HCT116 (cell line): ENCODE results near the gene IMMP2L.

ENCODE experiments used
- CTCF ChIP-seq, 3 experiments: fragments of 200-600 bp in 1 of 3; sonication (generic) in 1 of 3; IDR thresholded peaks in 2 of 3; conservative IDR thresholded peaks in 1 of 3; 2 replicates each; pipeline ENCODE4 v1.5.1; 2012 to 2017; ENCODE audit warnings: low read depth in 2 of 3, low read length in 2 of 3, antibody characterized with exemption in 1 of 3, borderline replicate concordance in 1 of 3, control low read depth in 1 of 3, mild to moderate bottlenecking in 1 of 3, mixed read lengths in 1 of 3, mixed run types in 1 of 3, moderate library complexity in 1 of 3; ENCODE audit not compliant: insufficient read depth in 1 of 3
- ELF1 ChIP-seq: IDR thresholded peaks from 2 replicates; pipeline ENCODE4 v1.6.1; 2012; ENCODE audit warnings: low read depth, borderline replicate concordance
- EZH2 ChIP-seq: fragments of 200-600 bp; sonication (generic); IDR thresholded peaks from 2 replicates; pipeline ENCODE4 v1.6.1; 2017; ENCODE audit warnings: antibody characterized with exemption, mixed run types
- MAX ChIP-seq: IDR thresholded peaks from 2 replicates; pipeline ENCODE4 v1.6.1; 2012
- POLR2A ChIP-seq: IDR thresholded peaks from 2 replicates; pipeline ENCODE4 v1.7.0; 2011; ENCODE audit warnings: borderline replicate concordance; ENCODE audit not compliant: insufficient read depth, insufficient read length; ENCODE audit errors: extremely low read depth
- POLR2AphosphoS5 ChIP-seq: IDR thresholded peaks from 2 replicates; pipeline ENCODE4 v1.6.1; 2011; ENCODE audit warnings: mild to moderate bottlenecking, low read depth, low read length, moderate library complexity
- RAD21 ChIP-seq: IDR thresholded peaks from 2 replicates; pipeline ENCODE4 v1.6.1; 2012; ENCODE audit warnings: low read depth, mild to moderate bottlenecking
- SRF ChIP-seq: IDR thresholded peaks from 2 replicates; pipeline ENCODE4 v1.6.1; 2012; ENCODE audit warnings: low read depth

- TF ChIP-seq POLR2AphosphoS5 = no peak
- no peak for TF ChIP-seq MAX
- TF ChIP-seq ELF1 = no peak
- TF ChIP-seq EZH2 = no peak
- TF ChIP-seq CTCF (IDR thresholded peaks at IDR 0.05 in 2 of 3, conservative IDR thresholded peaks at IDR 0.05 in 1 of 3; ENCODE audit: borderline replicate concordance in 1 of 3, insufficient read depth in 1 of 3, low read depth in 2 of 3, low read length in 2 of 3) = no peak
- TF ChIP-seq SRF = no peak
- TF ChIP-seq POLR2A = no peak
- no peak for TF ChIP-seq RAD21
Measured at GRCh38 chr7:111094419-111094818, 467.9 kb downstream of the IMMP2L start.
